Measurements from ENCODE around the gene KANK2. TPM values are rescaled to one million over a fixed set of nuclear protein-coding genes. Genes with fewer than 3 reads are reported as not detected.
A peak's percentile ranks its signal among the peaks of the same experiment; 100 is the strongest.

The KANK2 gene
- polyA plus RNA-seq, 1 of the 3 experiments (the other 2 are of a cell fraction) = 92.4 TPM

GRCh38 chr19:11131471-11131870 lies 65.9 kb downstream of the KANK2 start:
- Histone ChIP-seq H3F3A (replicated peaks; ENCODE audit: insufficient read depth) (peaks cover 28% of the 10 kb centered on the region), H3K4me1 (ENCODE audit: control insufficient read depth in 1 of 2, insufficient read depth in 2 of 2, low read depth in 1 of 2, low read length in 1 of 2) (no peaks in the 10 kb centered on the region), H3K4me2 (no peak overlapping the region), H2AFZ (ENCODE audit: low read depth) (no peak overlapping the region), H3K27me3 (ENCODE audit: insufficient read depth) (no peaks in the 10 kb centered on the region), H3K9me3 (no peaks in the 10 kb centered on the region), H3K9ac (no peak overlapping the region), H3K27ac (ENCODE audit: low read depth in 2 of 2, low read length in 1 of 2) (0 out of 4 replicates have a peak overlapping the region, but pooled peaks of 1 of the 2 experiments have one; percentile 1), H3K36me3 (replicated peaks in 1 of 2; ENCODE audit: control insufficient read depth in 1 of 2, insufficient read depth in 2 of 2, low read length in 1 of 2) (peaks cover 17 to 20% of the 10 kb centered on the region in 2 experiments), H3K79me2 (ENCODE audit: insufficient read depth) (no peaks in the 10 kb centered on the region), H3K9me2 (no peaks in the 10 kb centered on the region), H4K20me1 (ENCODE audit: insufficient read depth) (no peaks in the 10 kb centered on the region), H3K4me3 (ENCODE audit: low read depth in 2 of 2, low read length in 1 of 2) (no peak overlapping the region)
- peak; percentile 4 for DNase-seq
- CTCF ChIA-PET = interaction anchor here (0.6 to 3.8 kb wide), 9 partner anchors 10 to 190 kb away, joined by 3 to 14 read pairs (median 7); partner anchors contain the start of gene SPC24
- POLR2A ChIA-PET = no interaction called here
- TF ChIP-seq IRF3 (IDR thresholded peaks at IDR 0.05; ENCODE audit: low read depth, low read length) = no peak
- TF ChIP-seq NFIC (IDR thresholded peaks at IDR 0.05; ENCODE audit: borderline replicate concordance) = no peak
- no peak for TF ChIP-seq MXI1 (IDR thresholded peaks at IDR 0.05; ENCODE audit: low read depth, low read length)
- TF ChIP-seq EZH2phosphoT487 (IDR thresholded peaks at IDR 0.05; ENCODE audit: borderline replicate concordance, low read depth) = no peak
- no peak for TF ChIP-seq FOXM1 (IDR thresholded peaks at IDR 0.05; ENCODE audit: low read depth)
- TF ChIP-seq CTCF (IDR thresholded peaks at IDR 0.05) = no peak
- no peak for TF ChIP-seq REST (IDR thresholded peaks at IDR 0.05; ENCODE audit: low read depth, low read length)
- no peak for TF ChIP-seq CHD2 (IDR thresholded peaks at IDR 0.05; ENCODE audit: low read length, partially characterized antibody)
- no peak for TF ChIP-seq SMC3 (IDR thresholded peaks at IDR 0.05; ENCODE audit: low read depth, low read length)
- no peak for TF ChIP-seq RFX5 (IDR thresholded peaks at IDR 0.05; ENCODE audit: low read length)
- no peak for TF ChIP-seq YY1 (IDR thresholded peaks at IDR 0.05; ENCODE audit: low read depth)
- no peak for TF ChIP-seq POLR2AphosphoS5 (IDR thresholded peaks at IDR 0.05; ENCODE audit: low read depth, low read length)
- TF ChIP-seq FOXJ3 (CRISPR knock-in tag; IDR thresholded peaks at IDR 0.05) = no peak
- no peak for TF ChIP-seq PBX3 (IDR thresholded peaks at IDR 0.05)
- no peak for TF ChIP-seq FOSL2 (IDR thresholded peaks at IDR 0.05; ENCODE audit: borderline replicate concordance, low read depth)
- 74% methylated on average over 7 of the region's 7 CpGs for WGBS (ENCODE audit: low lambda C conversion rate)

Data from SK-N-SH (cell line).